Subcutaneous abdominal adipose tissue (tissue), 5 donors: ENCODE results near the gene MMRN2.
"Not testable (repeated sequence)": the region's sequence is repeated elsewhere in the genome, so short reads cannot be mapped to it uniquely, and the experiment has no call there.

Source experiments
- H3K27ac ChIP-seq: one replicate; pipeline ENCODE4 v1.7.0; 2013; ENCODE audit warnings: low read depth, mild to moderate bottlenecking, inconsistent platforms, low read length, moderate library complexity
- H3K27me3 ChIP-seq, 5 donors: one replicate each; pipeline ENCODE4 v1.7.0; 2013; ENCODE audit warnings: low read length in 5 of 5, inconsistent platforms in 1 of 5; ENCODE audit not compliant: control insufficient read depth in 5 of 5, insufficient read depth in 4 of 5
- H3K36me3 ChIP-seq, 5 donors: one replicate each; pipeline ENCODE4 v1.7.0; 2013; ENCODE audit warnings: low read length in 5 of 5; ENCODE audit not compliant: control insufficient read depth in 5 of 5, insufficient read depth in 5 of 5
- H3K4me1 ChIP-seq, 5 donors: one replicate each; pipeline ENCODE4 v1.7.0; 2013; ENCODE audit warnings: low read length in 5 of 5, mild to moderate bottlenecking in 3 of 5, moderate library complexity in 1 of 5; ENCODE audit not compliant: control insufficient read depth in 5 of 5, insufficient read depth in 5 of 5
- H3K4me3 ChIP-seq, 5 donors: one replicate each; pipeline ENCODE4 v1.7.0; 2013; ENCODE audit warnings: low read length in 5 of 5, low read depth in 1 of 5
- H3K9ac ChIP-seq, 5 donors: one replicate each; pipeline ENCODE4 v1.7.0; 2013; ENCODE audit warnings: low read length in 5 of 5, mild to moderate bottlenecking in 4 of 5, moderate library complexity in 3 of 5
- H3K9me3 ChIP-seq, 5 donors: one replicate each; pipeline ENCODE4 v1.7.0; 2013; ENCODE audit warnings: low read length in 5 of 5; ENCODE audit not compliant: control insufficient read depth in 5 of 5
- donor health status: healthy.
- donor health status: healthy.
- donor health status: healthy.
- donor health status: healthy.
- donor health status: healthy.

MMRN2 gene

GRCh38 chr10:86958116-86958900, 893 bp upstream of the MMRN2 start, which contains the start of gene SNCG:
TSS of gene SNCG (plus strand) at chr10:86958599. CDS start at chr10:86958698, 99 bp downstream.
- H3K27me3 ChIP-seq, result no peaks in the 10 kb centered on the region
- peaks cover 23 to 79% (median 79%) of the 10 kb centered on the region in 5 donors for H3K4me1 ChIP-seq
- peaks cover 0 to 19% (median 8%) of the 10 kb centered on the region in 5 donors for H3K36me3 ChIP-seq
- H3K27ac ChIP-seq, result peak within 1 kb of the TSS; percentile 99
- peak within 1 kb of the TSS; percentile 38 to 88 (median 62) for H3K9ac ChIP-seq
- peak within 1 kb of the TSS; percentile 72 to 85 (median 75) for H3K4me3 ChIP-seq
- H3K9me3 ChIP-seq, result no peaks in the 10 kb centered on the region

GRCh38 chr10:86956848-86957448, 467 bp downstream of the MMRN2 start:
- Histone ChIP-seq H3K4me3 (peak overlapping the region; percentile 36 to 80 (median 72)), H3K27me3 (no peaks in the 10 kb centered on the region), H3K36me3 (peaks cover 0 to 9% (median 7%) of the 10 kb centered on the region in 5 donors), H3K9ac (peak overlapping the region; percentile 10 to 88 (median 44)), H3K27ac (peak overlapping the region; percentile 99), H3K4me1 (peaks cover 23 to 90% (median 79%) of the 10 kb centered on the region in 5 donors), H3K9me3 (no peaks in the 10 kb centered on the region)

GRCh38 chr10:86956195-86956847, 1.1 kb downstream of the MMRN2 start:
- peak overlapping the region; percentile 16 to 80 (median 72) for H3K4me3 ChIP-seq
- H3K9ac ChIP-seq, result peak overlapping the region in 4 of 5 donors; percentile 33 to 88 (median 58)
- no peaks in the 10 kb centered on the region for H3K9me3 ChIP-seq
- H3K27ac ChIP-seq, result peak overlapping the region; percentile 99
- peaks cover 0 to 4% (median 2%) of the 10 kb centered on the region in 5 donors for H3K36me3 ChIP-seq
- H3K27me3 ChIP-seq, result no peaks in the 10 kb centered on the region
- peaks cover 23 to 93% (median 82%) of the 10 kb centered on the region in 5 donors for H3K4me1 ChIP-seq

- H3K36me3 ChIP-seq, result no peaks in the 10 kb centered on the region
- H3K9me3 ChIP-seq, result no peaks in the 10 kb centered on the region
- peak overlapping the region; percentile 99 for H3K27ac ChIP-seq
- peak overlapping the region; percentile 63 to 89 (median 78) for H3K9ac ChIP-seq
- peaks cover 23 to 96% (median 82%) of the 10 kb centered on the region in 5 donors for H3K4me1 ChIP-seq
- H3K27me3 ChIP-seq, result no peaks in the 10 kb centered on the region
- peak overlapping the region; percentile 38 to 80 (median 72) for H3K4me3 ChIP-seq
These were observed 1.8 kb downstream of the MMRN2 start for GRCh38 chr10:86955501-86956194.

GRCh38 chr10:86954681-86955500, 2.5 kb downstream of the MMRN2 start:
- Histone ChIP-seq H3K36me3 (no peaks in the 10 kb centered on the region), H3K27ac (peak overlapping the region; percentile 99), H3K9me3 (no peaks in the 10 kb centered on the region), H3K9ac (peak overlapping the region; percentile 63 to 89 (median 78)), H3K4me3 (peak overlapping the region; percentile 38 to 80 (median 72)), H3K27me3 (no peaks in the 10 kb centered on the region), H3K4me1 (peaks cover 21 to 95% (median 79%) of the 10 kb centered on the region in 5 donors)

- Histone ChIP-seq H3K36me3 (no peaks in the 10 kb centered on the region), H3K4me1 (peaks cover 16 to 89% (median 70%) of the 10 kb centered on the region in 5 donors), H3K9me3 (no peaks in the 10 kb centered on the region), H3K4me3 (peak overlapping the region in 4 of 5 donors; percentile 45 to 80 (median 74)), H3K27me3 (no peaks in the 10 kb centered on the region), H3K9ac (peak overlapping the region; percentile 63 to 86 (median 78)), H3K27ac (peak overlapping the region; percentile 99)
These were observed 3.4 kb downstream of the MMRN2 start for GRCh38 chr10:86953747-86954680.

- H3K4me1 ChIP-seq, result peaks cover 13 to 85% (median 57%) of the 10 kb centered on the region in 5 donors
- H3K27me3 ChIP-seq, H3K36me3 ChIP-seq, H3K4me3 ChIP-seq, H3K9me3 ChIP-seq, H3K9ac ChIP-seq: not testable (repeated sequence)
- peak overlapping the region; percentile 99 for H3K27ac ChIP-seq
These were observed 4.7 kb downstream of the MMRN2 start for GRCh38 chr10:86952697-86953096.

GRCh38 chr10:86952106-86952505, 5.3 kb downstream of the MMRN2 start:
- H3K9ac ChIP-seq, result no peak overlapping the region
- H3K27me3 ChIP-seq, result no peaks in the 10 kb centered on the region
- H3K27ac ChIP-seq, result peak overlapping the region; percentile 99
- no peaks in the 10 kb centered on the region for H3K36me3 ChIP-seq
- peak overlapping the region in 1 of 5 donors; percentile 25 for H3K4me3 ChIP-seq
- no peaks in the 10 kb centered on the region for H3K9me3 ChIP-seq
- peaks cover 12 to 81% (median 51%) of the 10 kb centered on the region in 5 donors for H3K4me1 ChIP-seq
